ENCODE data around the gene ALG9. TPM values are rescaled to one million over a fixed set of nuclear protein-coding genes. Genes with fewer than 3 reads are reported as not detected.

Gene ALG9
- polyA plus RNA-seq, 3 donors, result 42.2 to 50.3 (median 48.3) TPM

GRCh38 chr11:111845276-111846028, 25.9 kb downstream of the ALG9 start:
- no peak for DNase-seq (ENCODE audit: extremely low read depth in 1 of 11, low read depth in 9 of 11, low spot score in 4 of 11)

- no peak for DNase-seq (ENCODE audit: extremely low read depth in 1 of 11, low read depth in 9 of 11, low spot score in 4 of 11)
Observed at GRCh38 chr11:111843661-111844060, 27.7 kb downstream of the ALG9 start.

GRCh38 chr11:111841370-111842053, 29.9 kb downstream of the ALG9 start:
- peak; percentile 59 to 84 (median 72) for DNase-seq (ENCODE audit: extremely low read depth in 1 of 11, low read depth in 9 of 11, low spot score in 4 of 11)

- DNase-seq (ENCODE audit: extremely low read depth in 1 of 11, low read depth in 9 of 11, low spot score in 4 of 11), result no peak
Observed at GRCh38 chr11:111840143-111840542, 31.2 kb downstream of the ALG9 start.

- DNase-seq (ENCODE audit: extremely low read depth in 1 of 11, low read depth in 9 of 11, low spot score in 4 of 11), result no peak
Observed at GRCh38 chr11:111838054-111838453, 33.3 kb downstream of the ALG9 start.

- DNase-seq (ENCODE audit: extremely low read depth in 1 of 11, low read depth in 9 of 11, low spot score in 4 of 11), result no peak
Observed at GRCh38 chr11:111837366-111837891, 34.0 kb downstream of the ALG9 start.

GRCh38 chr11:111836721-111837120, 34.7 kb downstream of the ALG9 start:
- no peak for DNase-seq (ENCODE audit: extremely low read depth in 1 of 11, low read depth in 9 of 11, low spot score in 4 of 11)

GRCh38 chr11:111836162-111836561, 35.2 kb downstream of the ALG9 start:
- no peak for DNase-seq (ENCODE audit: extremely low read depth in 1 of 11, low read depth in 9 of 11, low spot score in 4 of 11)

- DNase-seq (ENCODE audit: extremely low read depth in 1 of 11, low read depth in 9 of 11, low spot score in 4 of 11), result no peak
Observed at GRCh38 chr11:111835665-111836064, 35.7 kb downstream of the ALG9 start.

GRCh38 chr11:111834432-111835163, 36.8 kb downstream of the ALG9 start:
- no peak for DNase-seq (ENCODE audit: extremely low read depth in 1 of 11, low read depth in 9 of 11, low spot score in 4 of 11)

- peak in 2 of 11 donors; percentile 13 to 26 for DNase-seq (ENCODE audit: extremely low read depth in 1 of 11, low read depth in 9 of 11, low spot score in 4 of 11)
Observed at GRCh38 chr11:111833524-111833923, 37.9 kb downstream of the ALG9 start.

- DNase-seq (ENCODE audit: extremely low read depth in 1 of 11, low read depth in 9 of 11, low spot score in 4 of 11), result no peak
Observed at GRCh38 chr11:111829185-111829968, 42.0 kb downstream of the ALG9 start.

- no peak for DNase-seq (ENCODE audit: extremely low read depth in 1 of 11, low read depth in 9 of 11, low spot score in 4 of 11)
Observed at GRCh38 chr11:111826322-111826950, 44.9 kb downstream of the ALG9 start.

GRCh38 chr11:111823629-111824028, 47.8 kb downstream of the ALG9 start:
- no peak for DNase-seq (ENCODE audit: extremely low read depth in 1 of 11, low read depth in 9 of 11, low spot score in 4 of 11)

- no peak for DNase-seq (ENCODE audit: extremely low read depth in 1 of 11, low read depth in 9 of 11, low spot score in 4 of 11)
Observed at GRCh38 chr11:111823131-111823530, 48.2 kb downstream of the ALG9 start.

GRCh38 chr11:111819829-111820237, 51.5 kb downstream of the ALG9 start:
- no peak for DNase-seq (ENCODE audit: extremely low read depth in 1 of 11, low read depth in 9 of 11, low spot score in 4 of 11)

GRCh38 chr11:111819161-111819828, 52.1 kb downstream of the ALG9 start:
- peak in 8 of 11 donors; percentile 22 to 66 (median 44) for DNase-seq (ENCODE audit: extremely low read depth in 1 of 11, low read depth in 9 of 11, low spot score in 4 of 11)

GRCh38 chr11:111815489-111815888, 55.9 kb downstream of the ALG9 start:
- no peak for DNase-seq (ENCODE audit: extremely low read depth in 1 of 11, low read depth in 9 of 11, low spot score in 4 of 11)
